Activated T-cell treated with anti-CD3 and anti-CD28 coated beads, Interleukin-2, amount 50 U/mL, for 48 hours (primary cell): Measurements from ENCODE around the gene TRIM16.
"Not testable (repeated sequence)": the region's sequence is repeated elsewhere in the genome, so short reads cannot be mapped to it uniquely, and the experiment has no call there.

Experiments
- DNase-seq, 2 experiments: peaks; one replicate each; pipeline ENCODE4 v3.0.0-alpha.2; 2020

Gene TRIM16

DNA sequence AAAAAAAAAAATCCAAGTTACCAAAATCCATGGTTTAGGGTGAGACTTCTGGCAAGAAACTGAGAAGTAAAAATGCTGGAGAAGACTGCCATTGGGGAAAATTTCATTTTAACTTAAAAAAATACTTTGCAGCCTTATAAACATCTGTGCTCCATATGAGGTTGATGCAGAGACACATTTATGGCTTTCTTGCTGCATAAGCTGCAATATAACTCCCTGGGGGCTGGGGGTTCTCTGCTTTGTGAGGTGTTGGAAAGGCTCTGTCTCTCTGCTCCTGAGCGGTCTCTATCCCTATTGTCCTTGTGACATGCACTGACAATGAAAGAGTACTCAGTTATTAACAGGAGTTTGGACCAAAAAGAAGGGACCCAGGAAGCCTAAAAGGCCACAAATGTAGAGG is 71.0 kb downstream of the TRIM16 start:
- not testable (repeated sequence) for DNase-seq

DNA sequence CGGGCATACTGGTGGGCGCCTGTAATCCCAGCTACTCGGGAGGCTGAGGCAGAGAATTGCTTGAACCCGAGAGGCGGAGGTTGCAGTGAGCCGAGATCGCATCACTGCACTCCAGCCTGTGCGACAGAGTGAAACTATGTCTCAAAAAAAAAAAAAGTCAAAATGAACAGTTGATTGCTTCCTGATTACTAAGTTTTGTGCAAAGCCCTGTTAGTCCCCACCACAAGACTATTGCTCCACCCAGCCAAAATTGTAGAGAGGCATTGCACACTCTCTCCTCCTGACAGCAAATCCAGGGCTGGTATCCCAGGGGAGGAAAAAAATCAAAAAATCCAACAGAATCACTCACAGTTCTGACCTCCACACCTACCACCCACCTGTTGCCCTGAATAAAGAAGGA is 91.2 kb downstream of the TRIM16 start:
- not testable (repeated sequence) for DNase-seq

DNA sequence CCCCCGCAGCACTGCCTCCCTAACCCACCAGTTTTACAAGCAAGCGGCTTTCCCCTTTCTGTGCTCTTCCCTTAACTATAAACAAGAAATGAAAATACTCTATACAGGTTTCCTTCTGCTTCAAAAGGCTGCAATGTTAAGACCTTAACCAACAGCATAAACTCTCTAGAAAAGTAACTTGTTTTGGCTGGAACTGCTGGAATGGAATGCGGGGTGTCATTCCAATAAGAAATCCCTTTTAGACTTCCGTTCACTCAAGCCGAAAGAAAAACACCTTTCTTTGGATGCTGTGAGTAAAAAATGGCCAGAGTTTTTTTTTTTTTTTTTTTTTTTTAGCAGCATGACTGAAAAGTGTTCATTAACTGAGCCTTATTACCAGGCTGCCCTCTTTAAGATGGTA is 92.1 kb downstream of the TRIM16 start:
- not testable (repeated sequence) for DNase-seq

DNA sequence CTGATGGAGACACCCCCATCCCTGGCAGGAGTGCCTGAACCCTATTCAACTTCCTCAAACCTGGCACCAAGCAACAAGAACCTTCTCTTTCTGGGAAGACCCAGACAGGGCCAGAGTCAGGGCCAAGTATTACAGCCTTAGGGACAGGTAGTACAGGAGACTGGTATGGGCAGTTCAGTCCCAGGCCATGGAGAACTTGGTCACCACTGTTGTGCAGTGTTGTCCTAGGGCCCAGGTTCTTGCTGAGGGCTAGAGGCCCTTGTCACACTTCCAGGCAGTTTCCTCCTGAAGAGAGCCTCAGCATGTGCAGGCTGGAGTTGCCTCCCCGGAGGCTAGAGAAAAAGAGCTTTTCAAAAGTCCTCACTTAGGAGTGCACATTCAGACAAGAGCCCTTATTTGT is 93.3 kb downstream of the TRIM16 start:
- not testable (repeated sequence) for DNase-seq

DNA sequence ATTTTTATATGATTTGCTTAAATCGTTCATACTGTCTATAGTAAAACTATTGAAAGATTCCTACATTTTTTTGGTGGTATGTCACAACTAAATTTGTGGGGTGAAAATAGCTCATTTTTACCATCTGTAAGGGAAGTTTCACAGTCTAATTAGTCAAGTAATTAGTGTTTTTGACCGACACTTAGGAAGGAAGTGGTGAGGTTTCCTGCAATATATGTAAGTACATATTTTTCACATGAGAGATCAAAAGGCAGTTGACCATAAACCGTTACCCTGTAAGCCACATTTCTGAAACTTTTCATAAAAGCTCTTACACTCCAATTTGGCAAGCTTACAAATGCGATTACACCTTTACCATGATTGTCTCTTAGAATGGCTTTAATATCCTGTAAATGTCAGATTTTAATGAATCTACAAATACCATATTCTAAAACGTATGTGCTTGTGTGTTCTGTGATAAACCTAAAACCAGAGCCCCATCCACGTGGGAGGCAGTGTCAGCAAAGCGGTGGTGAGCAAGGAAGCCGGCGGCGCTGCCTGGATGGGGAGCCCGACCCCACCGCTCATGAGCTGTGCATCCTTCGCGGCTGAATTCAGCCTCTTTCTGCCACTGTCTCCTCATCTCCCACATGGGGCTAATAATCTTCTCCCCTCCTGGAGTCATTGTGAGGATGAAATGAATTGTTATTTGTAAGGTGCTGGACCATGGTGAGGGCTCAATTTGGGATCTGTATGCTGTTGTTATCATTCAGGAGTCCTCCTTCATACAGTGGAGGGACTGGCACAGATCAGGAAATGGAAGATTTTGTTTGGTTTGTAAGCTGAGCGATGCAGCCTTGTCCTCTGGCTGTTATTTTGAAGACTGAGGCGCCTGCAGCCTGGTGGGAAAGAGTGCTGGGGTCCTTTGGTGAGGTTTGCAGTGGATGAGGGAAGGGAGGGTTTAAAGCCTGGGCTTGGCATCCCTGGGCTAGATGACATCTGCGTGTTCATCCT is 94.3 kb downstream of the TRIM16 start:
- peak; percentile 50 for DNase-seq

DNA sequence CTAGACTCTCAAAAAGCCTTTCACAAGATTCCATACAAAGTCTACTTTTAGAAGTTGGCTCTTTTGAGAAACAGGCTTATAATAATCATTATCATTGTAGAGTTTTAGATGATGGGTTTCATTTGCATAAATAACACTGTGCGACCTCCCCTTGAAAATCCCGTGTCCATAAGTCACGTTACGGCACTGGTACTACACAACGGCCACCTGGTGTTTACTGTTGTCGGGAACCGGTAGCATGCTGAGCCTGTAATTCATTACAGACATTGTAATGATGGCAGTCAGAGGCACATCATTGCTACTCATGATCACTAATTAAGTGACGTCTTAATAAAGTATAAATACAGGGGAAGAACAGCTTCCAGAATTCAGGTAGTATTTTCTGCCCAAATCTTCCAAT is 96.1 kb downstream of the TRIM16 start:
- not testable (repeated sequence) for DNase-seq

DNA sequence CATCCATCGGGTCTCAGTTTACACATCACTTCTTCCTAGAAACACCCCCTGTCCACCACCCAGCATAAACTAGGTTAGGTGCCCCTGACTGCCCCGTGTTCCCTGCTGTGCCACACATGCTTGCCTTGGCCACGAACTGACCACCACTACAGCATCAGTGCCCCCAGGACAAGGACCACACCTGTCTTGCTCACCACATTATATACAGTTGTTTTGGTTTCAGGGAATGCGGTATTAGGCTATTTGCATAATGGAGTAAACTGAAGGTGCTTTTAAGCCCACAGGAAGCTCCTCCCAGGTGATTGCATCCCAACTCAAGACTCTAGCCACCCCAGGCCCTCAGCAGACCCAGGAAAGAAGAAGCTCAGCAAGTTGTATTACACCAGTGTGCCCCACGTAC is 100.8 kb downstream of the TRIM16 start:
- DNase-seq = not testable (repeated sequence)

DNA sequence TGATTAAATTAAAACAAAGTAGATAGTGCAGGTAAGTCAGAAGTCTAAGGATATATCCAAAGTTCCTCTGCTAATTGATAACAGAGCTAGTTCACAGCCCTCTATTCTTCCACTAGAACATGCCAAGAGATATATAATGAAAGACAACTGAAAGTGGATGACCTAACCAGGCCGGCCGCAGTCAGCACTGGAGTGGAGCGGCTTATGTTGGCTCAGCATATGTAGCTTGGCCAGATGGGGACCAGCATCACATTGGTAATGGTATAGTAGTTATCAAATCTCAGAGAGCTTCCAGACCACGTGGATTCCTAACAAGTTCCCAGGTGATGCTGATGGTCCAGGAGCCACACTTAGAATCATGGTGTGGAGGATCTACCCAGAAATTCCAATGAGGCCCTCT is 102.6 kb downstream of the TRIM16 start:
- DNase-seq = not testable (repeated sequence)
